A549 (cell line): ENCODE measurements around the gene PIK3CB.

Experiments
- CHD2 ChIP-seq: fragments of 150-350 bp; IDR thresholded peaks from 2 replicates; pipeline ENCODE4 v1.6.1; 2014; ENCODE audit warnings: low read length; ENCODE audit not compliant: partially characterized antibody
- CTCF ChIP-seq: fragments of >200 bp; sonication (Bioruptor Twin); formaldehyde crosslinking; IDR thresholded peaks from 3 replicates; pipeline ENCODE4 v1.5.1; 2016
- HEYL ChIP-seq: fragments of 250-450 bp; sonication (Bioruptor Pico); IDR thresholded peaks from 2 replicates; pipeline ENCODE4 v1.8.0; 2021; ENCODE audit warnings: mild to moderate bottlenecking, moderate library complexity
- MAX ChIP-seq: IDR thresholded peaks from 2 replicates; pipeline ENCODE4 v1.6.1; 2012
- MAZ ChIP-seq: fragments of 150-350 bp; IDR thresholded peaks from 2 replicates; pipeline ENCODE4 v1.6.1; 2014; ENCODE audit warnings: antibody characterized with exemption, low read depth, low read length, borderline replicate concordance
- POLR2A ChIP-seq: IDR thresholded peaks from 2 replicates; pipeline ENCODE4 v1.6.1; 2012; ENCODE audit warnings: mild to moderate bottlenecking, low read length
- REST ChIP-seq: fragments of 200-600 bp; sonication (generic); IDR thresholded peaks from 2 replicates; pipeline ENCODE4 v1.6.1; 2016; ENCODE audit warnings: antibody characterized with exemption, mild to moderate bottlenecking, moderate library complexity
- SMC3 ChIP-seq: fragments of >200 bp; sonication (Bioruptor Twin); formaldehyde crosslinking; IDR thresholded peaks from 3 replicates; pipeline ENCODE4 v1.6.1; 2018; ENCODE audit warnings: inconsistent platforms
- ZFP36 ChIP-seq: fragments of 450-650 bp; IDR thresholded peaks from 2 replicates; pipeline ENCODE4 v1.6.1; 2014; ENCODE audit warnings: borderline replicate concordance; ENCODE audit not compliant: partially characterized antibody

DNA sequence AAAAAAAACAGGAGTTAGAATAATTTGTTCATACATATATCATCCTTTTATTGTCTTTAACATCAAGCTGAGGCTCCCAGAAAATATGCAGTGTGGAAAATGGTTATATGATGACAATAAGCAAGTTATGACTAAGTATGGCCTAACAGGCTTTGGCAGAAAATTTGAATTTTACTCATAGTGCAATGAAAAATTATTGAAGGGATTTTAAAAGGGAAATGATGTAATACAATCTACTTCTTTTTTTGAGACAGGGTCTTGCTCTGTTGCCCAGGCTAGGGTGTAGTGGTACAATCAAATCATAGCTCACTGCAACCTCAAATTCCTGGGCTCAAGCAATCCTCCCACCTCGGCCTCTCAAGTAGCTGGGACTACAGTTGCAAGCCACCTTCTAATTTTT is 147.5 kb downstream of the PIK3CB start:
- TF ChIP-seq MAX (no peak), POLR2A (no peak), CHD2 (no peak), CTCF (no peak), SMC3 (no peak), ZFP36 (no peak), REST (no peak), MAZ (no peak), HEYL (CRISPR knock-in tag) (no peak)
